ENCODE results near the gene SDHAF1. TPM values are rescaled to one million over a fixed set of nuclear protein-coding genes. Genes with fewer than 3 reads are reported as not detected.

SDHAF1 gene
- total and polyA plus RNA-seq, 2 of the 8 experiments (the other 6 are each of a cell fraction or from before 2014, with no cell fraction given) = 16.0 to 21.3 TPM

DNA sequence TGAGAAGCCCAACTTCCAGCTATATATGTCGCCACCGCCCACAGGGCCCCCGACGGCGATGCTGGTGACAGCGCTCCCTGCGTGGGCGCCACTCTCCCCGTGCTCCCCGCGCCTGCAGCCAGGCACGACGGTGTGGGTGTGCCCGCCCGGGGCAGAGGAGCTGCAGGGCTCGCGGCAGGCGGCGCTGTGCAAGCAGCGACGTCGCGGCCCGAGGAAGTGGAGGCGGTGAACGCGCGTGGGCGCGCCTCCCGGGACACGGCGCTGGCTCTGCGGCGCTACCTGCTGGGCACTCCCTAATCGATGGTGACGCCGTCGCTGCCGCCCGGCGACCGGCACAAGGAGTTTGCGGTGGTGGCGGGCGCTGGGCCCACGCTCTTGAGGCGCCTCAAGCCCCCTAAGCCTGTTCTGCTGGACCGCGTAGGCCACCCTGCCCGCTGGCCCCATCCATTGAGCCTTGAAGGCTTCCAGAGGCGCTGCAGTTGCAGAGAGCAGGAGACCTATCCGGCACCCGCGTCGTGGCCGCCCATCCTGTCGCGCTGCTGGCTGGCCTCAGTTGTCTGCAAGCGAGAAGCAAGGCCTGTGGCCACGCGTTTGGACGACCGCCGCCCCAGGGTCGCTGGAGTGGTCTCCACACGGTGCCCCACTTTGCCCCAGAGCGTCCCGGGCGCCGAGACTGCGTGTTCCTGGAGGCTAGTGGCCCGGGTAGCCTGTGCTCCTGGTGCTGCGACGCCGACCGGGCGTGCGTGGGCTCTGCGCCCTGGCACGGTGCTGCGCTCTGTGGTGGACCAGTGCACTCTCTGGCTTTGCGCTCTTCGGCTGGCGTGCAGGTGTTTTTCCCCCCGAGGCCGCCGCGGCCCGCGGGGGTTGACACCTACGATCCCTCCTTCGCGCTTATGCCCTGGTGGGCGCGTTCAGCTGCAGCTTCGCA is 35.7 kb upstream of the SDHAF1 start:
- no peak overlapping the region for H2AK5ac ChIP-seq (ENCODE audit: low read depth, low read length)
- no peak overlapping the region for H4K8ac ChIP-seq (ENCODE audit: extremely low read depth, insufficient read depth, low read length)
- H3K9ac ChIP-seq (replicated peaks in 1 of 4; ENCODE audit: extremely low read depth in 1 of 4, low read depth in 3 of 4, low read length in 3 of 4) = no peak overlapping the region
- ChIA-PET POLR2A (ENCODE audit: partially characterized antibody) (interaction anchor here (0.8 to 1.6 kb wide), 2 partner anchors 35 to 90 kb away, joined by 3 to 4 read pairs; no protein-coding TSS in a partner anchor), CTCF (ENCODE audit: partially characterized antibody) (interaction anchor here (0.6 to 6.6 kb wide), 13 partner anchors 10 to 102 kb away, joined by 3 to 47 read pairs (median 3); no protein-coding TSS in a partner anchor)
- no peak for FAIRE-seq
- H3K23me2 ChIP-seq (ENCODE audit: low read depth, low read length) = peaks cover 3% of the 10 kb centered on the region; the same call in 1 of the 2 replicates
- no peaks in the 10 kb centered on the region for H3K79me1 ChIP-seq (ENCODE audit: low read depth, low read length)
- no peak overlapping the region for H2BK120ac ChIP-seq (replicated peaks; ENCODE audit: low read depth, low read length)
- no peak overlapping the region for H3K4ac ChIP-seq (replicated peaks; ENCODE audit: insufficient read length, low read depth, low read length)
- no peak overlapping the region for H3K14ac ChIP-seq (ENCODE audit: insufficient read length)
- no peak overlapping the region for H3K27ac ChIP-seq (ENCODE audit: low read depth, low read length)
- WGBS, 2 experiments (ENCODE audit: extremely low coverage in 1 of 2, insufficient coverage in 1 of 2, insufficient read length in 1 of 2, insufficient replicate concordance in 2 of 2, low coverage in 1 of 2, low lambda C conversion rate in 2 of 2, missing lambda C conversion rate in 1 of 2) = 22% methylated on average over 91 of the region's 97 CpGs; no CpG with 5 or more reads in 1 of the 2 experiments
- H4K91ac ChIP-seq (replicated peaks; ENCODE audit: insufficient read length, low read length) = no peak overlapping the region
- H3K9me3 ChIP-seq (ENCODE audit: insufficient read depth in 2 of 2, low read depth in 1 of 2, low read length in 1 of 2) = no peaks in the 10 kb centered on the region
- H3K27me3 ChIP-seq (replicated peaks in 1 of 4; ENCODE audit: control insufficient read depth in 3 of 4, extremely low read depth in 1 of 4, insufficient read depth in 3 of 4, low read length in 3 of 4) = peaks cover 13 to 31% (median 29%) of the 10 kb centered on the region in 4 experiments
- H2BK20ac ChIP-seq (ENCODE audit: low read length) = no peak overlapping the region
- H4K5ac ChIP-seq (ENCODE audit: insufficient read length, low read depth, low read length) = no peak overlapping the region
- no peak overlapping the region for H2BK5ac ChIP-seq (ENCODE audit: low read depth, low read length)
- H3K23ac ChIP-seq (ENCODE audit: insufficient read length) = no peak overlapping the region
- H3K79me2 ChIP-seq (ENCODE audit: control insufficient read depth in 1 of 2, insufficient read depth in 2 of 2, low read length in 2 of 2) = no peaks in the 10 kb centered on the region
- H3K4me1 ChIP-seq (replicated peaks in 1 of 4; ENCODE audit: control insufficient read depth in 3 of 4, insufficient read depth in 4 of 4, low read length in 3 of 4) = peaks cover 0 to 7% (median 3%) of the 10 kb centered on the region in 4 experiments; a peak in 4 of 7 replicates
- DNase-seq (ENCODE audit: low read depth in 1 of 2, low spot score in 2 of 2) = peak in 1 of 2 experiments; percentile 58
- peak overlapping the region; percentile 6 to 51 (median 38) for H3K4me3 ChIP-seq (ENCODE audit: extremely low read depth in 1 of 4, insufficient read depth in 2 of 4, low read depth in 3 of 4, low read length in 4 of 4)
- H4K20me1 ChIP-seq (replicated peaks in 1 of 2; ENCODE audit: control insufficient read depth in 1 of 2, insufficient read depth in 2 of 2, low read length in 2 of 2) = peaks cover 0 to 9% of the 10 kb centered on the region in 2 experiments
- H3K18ac ChIP-seq (ENCODE audit: extremely low read depth, low read length) = no peak overlapping the region; the same call in 1 of the 2 replicates
- no peak overlapping the region for H3K56ac ChIP-seq (replicated peaks; ENCODE audit: insufficient read length, low read depth, low read length)
- H2AFZ ChIP-seq (ENCODE audit: low read length) = peak overlapping the region; percentile 45; the same call in 1 of the 2 replicates
- no peaks in the 10 kb centered on the region for H3K36me3 ChIP-seq (ENCODE audit: control insufficient read depth in 2 of 4, insufficient read depth in 4 of 4, low read length in 3 of 4)
- H2BK15ac ChIP-seq (ENCODE audit: low read length) = no peak overlapping the region
- H2BK12ac ChIP-seq (ENCODE audit: low read depth, low read length) = no peak overlapping the region
- peak overlapping the region; percentile 55 to 75 for H3K4me2 ChIP-seq (ENCODE audit: insufficient read depth in 1 of 2, low read depth in 2 of 2, low read length in 2 of 2)
- no peak for TF ChIP-seq SP4 (IDR thresholded peaks at IDR 0.05; ENCODE audit: low read length)
- TF ChIP-seq SRF (IDR thresholded peaks at IDR 0.05; ENCODE audit: low read depth, low read length) = no peak
- TF ChIP-seq EZH2 (IDR thresholded peaks at IDR 0.05; ENCODE audit: low read depth, low read length, severe bottlenecking) = peak; percentile 72
- TF ChIP-seq HDAC2 (IDR thresholded peaks at IDR 0.05; ENCODE audit: borderline replicate concordance in 1 of 2, low read depth in 2 of 2, low read length in 2 of 2) = no peak
- TF ChIP-seq PHF8 (conservative IDR thresholded peaks at IDR 0.05; ENCODE audit: low read depth, low read length) = no peak
- no peak for TF ChIP-seq ATF2 (IDR thresholded peaks at IDR 0.05; ENCODE audit: low read length)
- TF ChIP-seq E2F6 (IDR thresholded peaks at IDR 0.05) = 0 out of 2 replicates have a peak, but pooled peaks have one; percentile 14
- no peak for TF ChIP-seq JUN (IDR thresholded peaks at IDR 0.05; ENCODE audit: low read depth, low read length)

All from H1 (cell line).